GM19324 (cell line): ENCODE results near the gene CYP2A6.
"Not testable (repeated sequence)": the region's sequence is repeated elsewhere in the genome, so short reads cannot be mapped to it uniquely, and the experiment has no call there.

Experiments used
- ATAC-seq: cut with Tn5 transposase; IDR thresholded peaks from one replicate; pipeline ENCODE4 v1.9.1; 2021; ENCODE audit warnings: mild to moderate bottlenecking, moderate library complexity; ENCODE audit not compliant: unreplicated experiment, low FRiP score

The CYP2A6 gene

DNA sequence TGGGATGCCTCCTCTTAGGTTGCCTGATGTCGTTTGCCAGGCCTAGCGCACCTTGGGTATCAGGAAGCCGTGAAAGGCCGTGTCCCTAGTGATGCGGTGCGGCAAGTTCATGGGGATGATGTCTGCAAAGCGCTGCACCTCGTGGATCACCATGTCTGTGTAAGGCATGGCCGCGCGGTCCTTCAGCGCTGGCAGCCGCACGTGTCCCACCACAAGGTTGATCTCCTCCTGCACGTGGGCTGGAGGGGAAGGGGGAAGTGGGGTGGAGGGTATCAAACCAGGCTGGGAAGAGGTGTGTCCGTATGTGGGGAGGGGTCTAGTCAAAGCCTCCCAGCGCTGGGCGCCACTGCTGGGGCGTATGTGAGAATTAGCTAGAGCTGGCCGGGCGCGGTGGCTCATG, 28.1 kb downstream of the CYP2A6 start:
- ATAC-seq = no peak

DNA sequence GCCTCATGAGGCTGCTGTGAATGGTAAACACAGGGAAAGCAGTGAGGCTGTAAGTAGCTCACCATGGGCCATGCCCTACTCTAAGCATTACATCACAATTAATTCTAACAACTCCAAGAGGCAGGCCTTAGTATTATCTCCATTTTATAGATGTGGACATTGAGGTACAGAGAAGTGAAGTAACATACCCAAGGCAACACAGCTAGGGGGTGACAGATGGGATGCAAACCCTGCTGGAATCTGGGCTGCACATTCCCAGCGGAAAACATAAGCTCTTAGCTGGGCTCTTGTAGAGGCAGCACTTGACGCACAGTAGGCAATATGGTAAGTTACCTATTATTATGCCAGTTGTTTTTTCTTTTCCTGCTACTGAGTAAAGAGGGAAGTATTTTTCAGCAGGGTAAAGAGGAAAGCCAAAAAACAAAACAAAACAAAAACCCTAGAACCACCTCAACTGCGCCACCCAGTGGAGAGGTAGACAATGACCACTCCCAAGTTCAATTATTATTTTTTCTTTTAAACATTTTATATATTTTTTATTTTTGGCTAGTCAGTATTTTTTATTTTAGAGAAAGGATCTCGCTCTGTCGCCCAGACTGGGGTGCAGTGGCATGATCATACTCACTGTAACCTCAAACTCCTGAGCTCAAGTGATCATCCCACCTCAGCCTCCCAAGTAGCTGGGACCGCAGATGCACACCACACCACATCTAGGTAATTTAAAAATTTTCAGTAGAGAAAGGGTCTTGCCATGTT, 30.6 kb downstream of the CYP2A6 start:
- ATAC-seq = not testable (repeated sequence)

DNA sequence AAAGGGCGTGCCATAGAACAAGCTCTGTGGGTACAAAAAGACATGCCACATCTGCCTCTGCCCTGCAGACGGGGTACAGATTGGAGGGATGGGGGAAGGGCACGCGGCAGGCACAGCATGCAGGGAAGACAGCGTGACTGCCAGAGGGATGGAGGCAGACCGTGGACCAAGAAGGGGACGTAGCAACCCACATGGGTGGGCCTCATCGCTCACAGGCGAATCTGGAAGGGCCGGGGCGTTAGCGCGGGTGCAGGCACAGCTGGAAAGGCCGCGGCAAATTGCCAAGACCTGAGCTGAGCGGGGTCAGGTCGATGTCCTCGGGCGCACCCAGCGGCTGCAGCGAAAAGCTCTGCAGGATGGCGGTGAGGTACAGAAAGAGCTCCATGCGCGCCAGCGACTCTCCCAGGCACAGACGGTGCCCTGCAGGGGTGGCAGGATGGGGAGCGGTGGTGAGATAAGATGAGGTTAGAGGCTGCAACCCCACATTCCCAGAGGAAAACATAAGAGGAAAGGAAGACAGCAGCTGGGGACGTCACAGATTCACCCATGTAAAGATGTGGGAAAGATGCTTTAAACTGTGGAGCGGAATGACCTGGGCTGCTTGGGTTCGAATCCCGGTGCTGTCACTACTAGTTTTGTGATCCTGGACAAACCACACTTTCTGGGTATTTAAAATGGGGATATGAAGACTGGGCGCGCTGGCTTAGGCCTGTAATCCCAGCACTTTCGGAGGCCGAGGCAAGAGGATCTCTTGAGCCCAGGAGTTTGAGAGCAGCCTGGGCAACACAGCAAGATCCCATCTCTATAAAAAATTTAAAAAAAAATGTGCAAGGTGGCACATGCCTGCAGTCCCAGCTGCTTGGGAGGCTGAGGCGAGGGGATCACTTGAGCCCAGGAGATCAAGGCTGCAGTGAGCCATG, 31.5 kb downstream of the CYP2A6 start:
- not testable (repeated sequence) for ATAC-seq

DNA sequence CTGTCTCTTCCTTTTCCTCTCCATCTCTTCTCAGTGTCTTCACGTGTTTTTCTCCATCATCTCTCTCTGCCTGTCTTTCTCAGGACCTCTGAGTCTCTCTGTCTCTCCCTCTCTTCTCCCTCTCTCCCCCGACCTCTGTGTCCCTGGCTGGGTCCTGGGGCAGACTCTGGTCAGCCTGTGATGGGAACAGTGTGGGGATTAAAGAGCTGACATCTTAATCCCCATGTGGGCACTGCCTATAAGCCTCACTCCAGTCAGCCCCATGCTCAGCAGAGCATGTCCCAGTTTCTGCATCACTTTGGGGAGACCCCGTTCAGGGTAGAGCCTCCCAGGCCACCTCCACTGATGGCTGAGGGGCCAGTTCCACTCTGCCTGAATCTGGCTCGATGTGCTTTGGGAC, 35.0 kb downstream of the CYP2A6 start:
- no peak for ATAC-seq

DNA sequence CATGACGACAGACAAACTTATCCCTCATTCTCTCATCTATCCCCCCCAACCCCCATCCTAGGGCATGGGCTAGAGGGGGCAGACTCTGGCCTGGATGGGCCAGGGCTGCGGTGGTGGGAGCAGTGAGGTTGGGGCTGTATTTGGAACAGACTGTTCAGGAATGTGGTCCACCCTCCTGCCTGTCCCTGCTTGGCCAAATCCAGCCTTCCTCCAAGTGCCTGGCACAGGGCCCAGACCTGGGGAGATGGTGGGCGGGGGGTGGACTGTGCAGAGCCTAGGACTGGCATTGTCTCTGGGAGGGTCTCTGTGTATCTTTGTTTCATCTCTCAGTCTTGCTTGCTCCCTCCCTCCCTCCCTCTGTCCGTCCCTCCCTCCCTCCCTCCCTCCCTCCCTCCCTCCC, 37.1 kb downstream of the CYP2A6 start:
- ATAC-seq = no peak

DNA sequence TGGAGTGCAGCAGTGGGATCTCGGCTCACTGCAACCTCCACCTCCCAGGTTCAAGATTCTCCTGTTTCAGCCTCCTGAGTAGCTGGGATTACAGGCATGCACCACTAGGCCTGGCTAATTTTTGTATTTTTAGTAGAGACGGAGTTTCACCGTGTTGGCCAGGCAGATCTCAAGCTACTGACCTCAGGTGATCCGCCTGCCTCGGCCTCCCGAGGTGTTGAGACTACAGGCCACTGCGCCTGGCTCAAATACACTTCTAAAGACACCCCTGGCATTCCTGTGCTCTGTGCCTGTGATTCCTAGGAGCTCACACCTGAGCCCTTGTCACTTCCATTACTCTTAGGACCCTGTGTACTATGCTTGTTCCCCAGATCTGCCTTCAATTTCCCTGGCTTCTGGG, 37.7 kb downstream of the CYP2A6 start:
- ATAC-seq = not testable (repeated sequence)

DNA sequence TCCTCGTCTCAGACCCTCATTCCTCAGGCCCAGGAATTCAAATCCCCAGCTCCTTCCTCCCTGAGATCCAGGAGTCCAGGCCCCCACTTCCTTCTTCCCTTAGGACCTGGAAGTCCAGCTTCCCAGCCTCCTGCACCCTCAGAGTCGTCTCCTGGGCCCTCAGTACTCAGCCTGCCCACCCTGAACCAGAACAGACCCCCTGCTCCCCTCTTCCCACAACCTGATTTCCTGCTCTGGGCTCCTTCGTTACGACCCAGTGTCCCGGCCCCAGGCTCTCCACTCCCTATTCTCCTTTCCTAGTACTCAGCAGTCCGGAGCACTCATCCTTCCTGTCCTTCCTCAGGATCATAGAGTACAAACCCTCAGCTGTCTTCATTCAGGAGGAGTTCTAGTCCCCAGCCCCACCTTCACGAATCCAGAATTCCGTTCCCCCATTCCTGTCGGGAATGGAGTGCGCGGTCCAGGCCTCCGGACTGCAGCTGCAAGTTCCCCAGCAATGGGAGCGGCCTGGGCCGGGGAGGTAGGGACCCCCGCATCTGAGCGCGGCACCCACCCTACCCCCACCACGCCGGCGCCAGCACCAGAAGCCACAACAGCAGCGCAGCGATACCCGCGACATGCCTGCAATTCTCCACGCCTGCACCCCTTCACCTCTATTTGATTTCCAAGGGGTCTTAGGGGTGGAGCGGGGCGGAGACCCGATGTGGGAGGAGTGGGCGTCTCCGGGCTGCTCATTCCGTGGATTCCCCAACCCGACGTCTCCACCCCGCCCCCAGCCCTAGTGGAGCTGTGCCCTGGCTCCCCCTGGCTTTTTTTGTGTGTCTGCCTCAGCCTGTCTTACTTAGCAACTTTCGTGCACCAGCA, 38.5 kb downstream of the CYP2A6 start:
- ATAC-seq = no peak

DNA sequence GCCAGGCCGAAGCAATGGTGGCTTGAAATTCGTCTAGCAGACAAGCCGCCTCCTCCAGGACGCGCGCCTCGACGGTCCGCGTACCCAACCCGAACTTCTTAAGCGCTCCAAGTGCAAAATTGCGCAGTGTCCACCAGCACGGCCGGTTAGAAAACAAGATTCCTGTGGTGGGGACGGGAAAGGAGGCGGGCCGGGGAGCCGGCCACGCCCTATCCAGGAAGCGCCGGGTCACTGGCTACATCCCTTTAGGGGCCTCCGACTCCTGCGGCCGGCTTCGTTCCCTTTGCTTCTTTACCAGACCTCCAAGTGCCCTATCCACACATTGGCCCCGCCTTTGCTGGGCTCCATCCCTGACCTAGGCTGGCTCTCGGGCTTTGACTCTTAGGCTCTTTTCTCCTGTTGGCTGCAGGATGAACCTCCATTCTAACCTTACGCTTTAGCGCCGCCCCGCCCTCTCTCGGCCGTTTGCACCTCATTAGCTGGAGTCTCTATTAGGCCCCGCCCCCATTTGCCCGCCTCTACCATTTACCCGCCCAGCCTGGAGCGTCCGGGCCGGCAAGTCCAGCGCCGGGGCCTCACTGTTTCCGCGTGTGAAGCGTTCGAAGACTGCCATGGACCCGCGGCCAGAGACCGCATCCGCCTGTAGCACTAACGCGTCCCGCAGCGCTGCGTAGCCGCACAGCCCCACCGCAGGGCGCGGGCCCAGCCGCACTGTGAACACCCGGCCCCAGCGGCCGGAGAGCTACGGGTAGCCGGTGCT, 39.4 kb downstream of the CYP2A6 start:
- not testable (repeated sequence) for ATAC-seq

DNA sequence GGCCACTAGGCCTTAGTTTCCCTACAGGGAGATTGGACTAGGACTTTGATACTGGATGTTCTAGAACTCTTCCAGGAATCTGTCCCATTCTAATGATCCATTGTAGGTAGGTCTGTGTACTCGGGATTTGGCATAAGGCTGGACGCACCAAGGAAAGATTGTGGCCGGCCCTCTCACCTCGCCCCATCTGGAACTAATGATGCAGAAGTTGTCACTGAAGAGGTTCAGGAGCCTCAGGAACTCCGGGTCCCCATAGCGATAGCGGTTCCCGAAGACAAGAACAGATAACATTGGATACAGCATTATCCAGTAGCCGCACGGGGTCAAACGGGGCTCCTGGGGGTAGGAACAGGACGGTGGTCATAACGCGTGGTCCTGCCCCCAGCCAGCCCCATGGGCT, 40.1 kb downstream of the CYP2A6 start:
- no peak for ATAC-seq

DNA sequence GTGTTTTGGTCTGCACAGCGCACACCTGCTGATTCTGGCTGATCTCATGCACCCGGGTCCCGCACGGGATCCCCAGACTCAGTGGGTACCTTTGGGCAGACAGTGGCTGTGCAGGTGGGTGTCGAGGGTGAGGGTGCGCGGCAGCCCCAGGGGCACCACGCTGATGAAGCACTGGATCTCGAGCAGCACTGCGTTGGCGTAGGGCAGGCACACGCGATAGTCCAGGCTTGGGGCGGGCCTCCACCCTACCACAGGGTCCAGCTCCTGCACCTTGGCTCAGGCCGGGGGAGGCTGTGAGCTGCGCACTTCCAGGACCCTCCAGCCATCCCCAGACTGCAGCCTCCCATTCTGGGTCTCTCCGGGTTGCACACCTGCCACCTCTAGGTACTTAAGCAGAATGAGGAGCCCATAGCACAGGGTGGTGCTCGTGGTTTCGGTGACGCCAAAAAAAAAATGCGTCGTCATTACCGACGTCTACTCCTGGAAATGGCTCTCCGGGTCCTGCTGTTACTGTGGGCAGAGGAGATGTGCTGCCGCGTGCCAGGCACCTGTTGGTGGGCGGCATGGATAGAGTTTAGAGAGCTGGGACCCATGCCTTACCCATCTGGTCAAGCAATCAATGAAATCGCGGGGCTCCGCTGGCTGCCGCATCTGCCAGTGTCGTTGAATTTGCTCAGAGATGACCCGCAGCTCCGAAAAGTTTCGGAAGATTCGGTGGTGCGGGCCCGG, 40.7 kb downstream of the CYP2A6 start:
- ATAC-seq = no peak

DNA sequence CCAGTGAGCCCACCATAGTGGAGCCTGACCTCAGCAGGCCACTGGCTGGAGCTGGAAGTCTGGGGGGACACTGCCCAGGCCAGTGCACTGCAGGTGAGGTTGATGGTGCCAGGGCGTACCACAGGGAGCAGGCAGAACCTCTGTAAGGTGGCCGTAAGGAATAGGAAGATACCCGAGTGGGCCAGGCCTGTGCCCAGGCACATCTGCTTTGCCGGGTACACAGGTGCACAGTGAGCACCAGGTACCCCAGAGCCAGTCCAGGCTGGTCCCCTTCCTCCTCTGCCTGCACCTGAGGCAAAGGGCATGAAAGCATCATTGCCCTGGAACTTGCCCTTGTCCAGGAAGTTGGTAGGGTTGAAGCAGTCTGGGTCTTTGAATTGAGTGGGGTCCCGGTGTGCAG, 41.8 kb downstream of the CYP2A6 start:
- ATAC-seq = no peak

DNA sequence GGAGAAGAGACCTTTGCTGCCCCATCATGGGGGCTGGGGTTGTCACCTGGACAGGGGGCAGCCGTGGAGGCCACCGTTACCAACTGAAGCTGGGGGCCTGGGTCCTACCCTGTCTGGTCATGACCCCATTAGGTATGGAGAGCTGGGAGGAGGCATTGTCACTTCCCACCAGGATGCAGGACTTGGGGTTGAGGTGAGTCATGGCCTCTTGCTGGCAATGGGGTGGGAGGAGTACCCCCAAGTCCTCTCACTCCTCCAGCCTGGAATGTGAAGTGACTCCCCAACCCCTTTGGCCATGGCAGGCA, 42.3 kb downstream of the CYP2A6 start:
- no peak for ATAC-seq

DNA sequence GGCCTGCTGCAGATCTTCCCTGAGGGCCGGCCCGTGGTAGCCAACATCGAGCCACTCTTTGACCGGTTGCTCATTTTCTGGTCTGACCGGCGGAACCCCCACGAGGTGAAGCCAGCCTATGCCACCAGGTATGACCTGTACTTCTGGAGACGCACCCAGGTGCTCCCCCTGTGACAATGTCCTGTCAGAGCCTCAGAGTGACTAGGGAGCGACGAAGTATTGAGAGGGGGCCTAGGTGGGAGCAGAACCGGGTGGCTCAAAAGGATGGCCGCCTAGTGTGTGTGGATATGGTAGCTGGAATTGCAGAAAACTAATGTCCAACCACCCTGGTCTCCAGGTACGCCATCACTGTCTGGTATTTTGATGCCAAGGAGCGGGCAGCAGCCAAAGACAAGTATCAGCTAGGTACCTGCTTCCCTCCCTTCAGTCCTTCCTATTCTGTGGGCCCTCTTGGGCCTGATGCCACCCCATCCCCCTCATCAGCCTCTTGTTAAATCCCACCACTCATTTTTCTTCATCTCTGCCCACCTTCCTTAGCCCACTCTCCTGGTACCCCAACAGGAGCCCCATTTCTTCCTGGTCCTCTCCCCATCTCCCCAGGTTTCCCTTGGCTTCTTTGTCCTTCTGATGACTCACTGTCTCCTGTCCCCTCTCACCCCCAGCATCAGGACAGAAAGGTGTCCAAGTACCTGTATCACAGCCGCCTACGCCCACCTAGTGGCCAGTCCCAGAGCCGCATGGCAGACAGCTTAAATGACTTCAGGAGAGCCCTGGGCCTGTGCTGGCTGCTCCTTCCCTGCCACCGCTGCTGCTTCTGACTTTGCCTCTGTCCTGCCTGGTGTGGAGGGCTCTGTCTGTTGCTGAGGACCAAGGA, 42.9 kb downstream of the CYP2A6 start:
- ATAC-seq = no peak

DNA sequence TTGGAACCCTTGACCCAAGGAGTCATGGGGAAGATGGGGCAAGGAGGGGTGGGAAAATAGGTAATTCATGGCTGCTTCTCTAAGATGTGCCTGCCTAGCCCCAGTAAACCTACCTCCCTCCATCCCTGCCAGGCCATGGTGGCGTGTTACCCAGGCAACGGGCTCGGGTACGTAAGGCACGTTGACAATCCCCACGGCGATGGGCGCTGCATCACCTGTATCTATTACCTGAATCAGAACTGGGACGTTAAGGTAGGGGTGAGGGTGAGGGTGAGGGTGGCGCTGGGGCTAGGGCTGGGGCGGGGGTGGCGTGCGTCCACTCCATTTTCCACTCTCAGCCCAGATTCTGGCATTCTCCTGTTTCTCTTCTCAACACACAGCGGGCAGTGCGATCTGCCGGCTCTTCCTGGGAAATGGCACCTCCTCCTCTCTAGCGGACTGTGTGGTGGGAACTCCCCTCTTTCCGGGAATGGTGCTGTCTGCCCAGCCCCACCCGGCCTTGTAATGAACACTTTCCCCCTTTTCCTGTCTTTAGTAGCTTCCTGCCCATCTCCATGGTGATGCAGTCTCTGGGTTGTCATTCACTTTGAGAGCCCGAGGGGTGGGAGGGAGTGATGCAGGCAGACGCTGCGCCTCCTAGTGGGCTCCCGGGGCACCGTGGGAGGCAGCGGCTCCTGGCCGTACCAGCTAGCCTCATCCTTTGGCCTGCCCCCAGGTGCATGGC, 43.7 kb downstream of the CYP2A6 start:
- no peak for ATAC-seq

DNA sequence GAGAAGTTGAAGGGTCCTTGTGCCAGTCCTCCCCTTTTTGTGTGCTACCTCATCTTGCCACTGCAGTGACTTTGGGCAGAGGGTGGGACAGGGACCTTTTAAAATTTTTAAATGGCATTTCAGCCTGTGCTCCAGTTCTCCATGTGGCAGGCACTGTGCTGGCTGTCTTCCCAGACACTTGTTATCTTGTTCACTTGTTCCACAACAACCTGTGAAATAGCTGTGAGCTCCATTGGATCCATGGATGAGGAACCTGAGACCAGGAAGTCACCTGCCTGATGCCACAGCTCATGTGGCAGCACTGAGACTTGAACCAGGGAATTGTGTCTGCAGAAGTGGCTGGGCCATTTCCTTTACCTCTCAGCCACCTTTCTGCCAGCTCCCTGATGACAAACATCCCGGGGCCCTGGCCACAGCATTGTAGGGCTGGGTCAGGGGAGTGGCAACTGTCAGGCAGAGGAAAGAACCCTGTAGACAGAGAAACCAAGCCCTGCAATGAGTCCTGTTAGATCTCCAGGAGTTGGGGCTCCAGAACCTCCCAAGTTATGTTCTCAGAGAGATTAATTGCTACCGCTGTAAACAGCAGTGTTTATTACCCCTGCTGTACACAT, 44.9 kb downstream of the CYP2A6 start:
- ATAC-seq = no peak

DNA sequence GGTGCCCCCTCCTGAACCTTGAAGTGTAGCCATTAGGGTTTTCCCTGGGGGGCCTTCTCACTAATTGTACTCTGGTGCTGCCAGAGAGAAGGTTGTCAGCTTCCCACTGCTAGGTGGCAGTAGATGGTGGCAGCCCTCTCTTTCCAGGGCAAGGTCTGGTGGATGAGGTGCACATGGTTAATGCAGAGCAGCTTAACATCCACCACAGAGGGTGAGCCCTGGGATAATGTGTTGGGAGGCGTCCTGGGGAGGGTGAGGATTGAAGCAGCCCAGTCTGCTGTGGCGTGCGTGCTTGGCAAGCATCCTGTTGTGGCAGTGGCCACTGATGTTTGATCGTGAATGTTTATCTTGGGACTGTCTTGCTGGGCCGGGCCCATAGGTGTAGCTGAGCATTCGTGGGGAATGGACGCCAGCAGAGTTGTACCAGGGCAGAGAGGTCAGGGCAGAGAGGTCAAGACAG, 45.4 kb downstream of the CYP2A6 start:
- ATAC-seq = no peak
